SKM-1 treated with dmso at 0.1 percent for 144 hours (cell line): ENCODE results near the gene SYNDIG1.

Experiments used
- DNase-seq: peaks from one replicate; lab custom pipeline; 2025; ENCODE audit not compliant: unreplicated experiment; lab: John Stamatoyannopoulos, UW

The SYNDIG1 gene

DNA sequence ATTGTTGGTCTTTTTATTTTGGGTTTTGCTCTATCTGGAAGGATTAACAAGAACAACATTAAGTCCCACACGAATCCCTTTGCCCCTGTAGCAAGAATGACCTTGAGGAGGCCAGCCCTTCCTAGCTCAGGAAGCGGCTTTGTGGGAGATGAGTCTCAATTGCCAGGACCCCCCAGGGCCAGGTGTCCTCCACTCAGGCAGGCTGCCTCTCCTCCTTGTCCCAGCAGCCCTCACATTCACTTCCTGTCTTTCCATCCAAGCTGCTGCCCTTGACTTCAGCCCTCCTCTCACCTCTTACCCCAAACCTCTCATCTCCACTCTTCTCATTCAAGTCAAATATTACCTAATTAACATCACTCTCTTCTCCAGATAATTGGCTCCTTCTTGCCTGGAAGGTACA is 22.6 kb upstream of the SYNDIG1 start:
- no peak for DNase-seq

- DNase-seq = no peak
Measured at GRCh38 chr20:24448170-24448569, 21.3 kb upstream of the SYNDIG1 start.

DNA sequence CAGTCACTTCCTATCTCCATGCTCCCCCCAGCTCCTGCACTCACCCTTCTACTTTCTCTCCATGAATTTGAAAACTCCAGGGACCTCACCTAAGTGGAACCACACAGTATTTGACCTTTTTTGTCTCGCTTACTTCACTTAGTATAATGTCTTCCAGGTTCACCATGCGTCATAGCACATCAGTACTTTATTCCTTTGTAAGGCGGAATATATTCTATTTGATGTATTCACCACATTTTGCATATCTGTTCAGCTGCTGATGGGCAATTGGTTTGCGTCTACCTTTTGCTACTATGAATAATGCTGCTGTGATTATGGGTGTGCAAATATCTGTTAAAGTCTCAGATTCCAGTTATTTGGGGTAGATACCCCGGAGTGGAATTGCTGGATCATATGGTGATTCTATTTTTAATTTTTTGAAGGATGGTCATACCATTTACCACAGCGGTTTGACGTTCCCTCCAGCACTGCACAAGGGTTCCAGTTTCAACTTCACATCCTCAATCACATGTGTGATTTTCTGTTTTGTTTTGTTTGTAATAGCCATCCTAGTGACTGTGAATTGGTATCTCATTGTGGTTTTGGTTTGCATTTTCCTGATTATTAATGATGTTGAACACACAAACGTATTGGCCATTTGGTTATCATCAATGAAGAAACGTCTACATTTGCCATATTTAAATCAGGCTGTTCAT is 20.3 kb upstream of the SYNDIG1 start:
- no peak for DNase-seq

DNA sequence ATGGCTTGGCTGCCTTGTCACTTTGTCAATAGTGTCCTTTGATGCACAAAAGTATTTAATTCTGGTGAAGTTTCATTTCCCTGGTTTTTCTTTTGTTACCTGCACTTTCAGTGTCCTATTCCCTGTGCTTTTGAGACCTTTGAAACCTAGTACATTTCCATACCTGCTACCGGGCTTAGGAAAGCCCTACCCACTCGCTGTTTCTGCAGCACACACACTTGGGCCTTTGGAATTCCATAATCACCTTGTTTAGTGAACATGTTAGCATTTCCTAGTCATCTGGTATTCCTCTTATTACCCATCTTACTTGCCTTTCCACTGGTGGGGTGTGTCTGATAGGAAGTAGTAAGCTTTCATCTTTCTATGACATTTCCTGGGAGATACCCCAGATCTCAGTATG is 19.3 kb upstream of the SYNDIG1 start:
- DNase-seq = no peak

DNA sequence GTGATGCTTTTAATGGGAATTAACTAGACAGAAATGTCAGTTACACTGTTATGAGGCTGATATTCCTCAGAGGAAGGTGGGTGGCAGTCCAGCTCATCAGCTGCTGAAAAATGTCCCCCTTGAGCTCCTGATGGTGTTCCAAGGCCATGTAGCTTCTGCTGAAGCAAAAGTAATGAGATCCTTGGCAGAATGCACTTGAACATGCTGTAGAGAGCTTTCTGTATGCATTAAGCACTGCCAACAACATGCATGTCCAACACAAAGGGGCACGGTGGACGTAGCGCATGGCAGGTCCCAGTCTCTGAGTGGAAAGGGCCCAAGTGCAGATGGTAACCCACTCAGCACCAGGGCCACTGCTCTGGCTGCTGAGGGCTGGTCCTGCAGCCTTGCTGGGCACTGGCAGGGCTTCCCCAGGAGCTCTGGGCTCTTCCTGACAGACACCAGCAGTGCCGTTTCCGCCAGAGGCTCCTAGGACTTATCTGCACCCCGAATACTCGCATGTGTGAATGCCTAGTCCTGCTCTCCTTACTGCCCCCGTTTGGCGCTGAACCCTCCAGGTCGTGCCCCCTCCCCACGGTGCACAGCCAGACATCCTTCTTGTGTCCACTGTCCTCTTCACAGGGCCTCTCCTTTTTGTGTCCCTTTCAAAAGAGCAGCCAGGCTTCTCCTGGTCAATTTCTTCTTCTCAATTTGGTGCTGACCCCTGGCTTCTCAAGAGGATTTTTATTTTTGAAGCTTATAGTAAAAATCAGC is 18.6 kb upstream of the SYNDIG1 start:
- no peak for DNase-seq

DNA sequence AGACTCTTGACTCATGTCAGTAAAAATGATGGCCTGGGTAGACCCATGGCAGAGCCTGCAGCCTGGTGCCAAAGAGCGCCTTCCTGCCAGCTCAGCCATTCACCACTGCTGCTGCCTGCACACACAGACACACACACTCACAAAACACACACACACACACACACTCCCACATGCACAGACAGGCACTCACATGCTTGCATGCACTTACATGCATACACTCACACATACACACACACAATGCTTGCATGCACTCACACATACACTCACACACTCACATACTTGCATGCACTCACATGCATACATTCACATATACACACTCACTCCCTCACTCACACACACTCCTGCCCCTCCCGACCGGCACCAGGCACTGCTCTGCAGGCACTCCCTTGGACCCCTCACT is 18.0 kb upstream of the SYNDIG1 start:
- DNase-seq = no peak

DNA sequence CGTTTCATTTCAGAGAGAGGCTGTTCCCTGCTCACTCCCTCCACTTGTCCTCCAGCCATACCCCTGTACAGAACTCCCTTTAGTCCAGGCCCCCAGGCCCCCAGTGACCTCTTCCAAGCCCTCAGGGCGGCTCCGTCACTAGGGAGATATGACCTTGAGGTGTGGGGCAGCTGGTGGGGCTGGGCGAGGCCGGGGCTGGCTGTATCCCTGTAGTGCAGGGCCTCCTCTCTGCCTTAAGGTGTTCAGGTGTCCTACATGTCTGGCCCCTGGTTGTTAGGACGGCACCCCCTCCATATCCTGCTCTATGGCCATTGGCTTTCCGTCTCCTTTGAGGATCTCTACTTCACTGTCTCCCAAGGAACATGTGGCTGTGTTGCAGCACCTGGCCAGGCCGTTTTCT is 17.4 kb upstream of the SYNDIG1 start:
- no peak for DNase-seq

GRCh38 chr20:24452498-24453127 is 16.8 kb upstream of the SYNDIG1 start:
- no peak for DNase-seq

GRCh38 chr20:24453869-24454268 is 15.6 kb upstream of the SYNDIG1 start:
- DNase-seq = no peak

GRCh38 chr20:24455081-24455480 is 14.3 kb upstream of the SYNDIG1 start:
- DNase-seq = no peak

GRCh38 chr20:24456398-24456781 is 13.0 kb upstream of the SYNDIG1 start:
- DNase-seq = no peak

DNA sequence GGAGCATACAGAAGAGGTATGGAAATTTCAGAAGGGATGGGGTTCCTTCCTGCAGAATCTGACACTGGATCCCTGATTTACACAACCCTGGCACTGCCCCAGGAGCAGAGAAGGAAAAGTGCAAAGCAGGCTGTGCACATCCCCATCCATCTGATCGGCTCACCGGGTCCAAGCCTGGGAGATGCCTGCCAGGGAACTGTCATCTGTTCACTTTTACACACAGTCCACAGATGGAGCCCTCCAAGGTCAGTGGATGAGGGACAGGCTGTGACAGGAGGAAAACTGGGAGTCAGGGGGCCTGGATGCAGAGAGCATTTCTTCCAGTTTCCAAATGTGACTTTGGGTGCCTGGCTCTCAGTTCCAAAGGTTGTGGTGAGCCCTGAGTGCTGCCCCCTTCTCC is 11.0 kb upstream of the SYNDIG1 start:
- DNase-seq = no peak

GRCh38 chr20:24459733-24460132 is 9.7 kb upstream of the SYNDIG1 start:
- DNase-seq = no peak

- DNase-seq = no peak
Measured at GRCh38 chr20:24460712-24461111, 8.7 kb upstream of the SYNDIG1 start.

DNA sequence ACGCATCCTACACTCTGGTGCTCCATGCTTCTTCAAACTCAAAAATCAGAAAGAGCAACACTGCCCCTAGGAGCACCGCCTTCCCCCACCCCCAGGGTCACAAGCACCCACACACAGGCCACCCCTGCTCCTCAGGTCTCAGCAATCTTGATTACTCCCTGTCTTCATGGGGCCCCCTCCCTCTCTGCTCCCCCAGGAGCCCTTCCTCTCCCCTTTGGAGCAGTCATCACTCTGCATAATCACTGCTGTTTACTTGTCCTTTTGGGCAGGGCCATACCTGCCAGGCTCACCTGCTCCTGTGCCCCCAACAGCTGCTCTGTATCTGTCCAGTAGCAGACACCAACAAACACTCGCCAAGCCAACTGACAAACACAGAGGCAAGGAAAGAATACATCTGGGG is 7.6 kb upstream of the SYNDIG1 start:
- no peak for DNase-seq

- no peak for DNase-seq
Measured at GRCh38 chr20:24462460-24463010, 6.9 kb upstream of the SYNDIG1 start.

DNA sequence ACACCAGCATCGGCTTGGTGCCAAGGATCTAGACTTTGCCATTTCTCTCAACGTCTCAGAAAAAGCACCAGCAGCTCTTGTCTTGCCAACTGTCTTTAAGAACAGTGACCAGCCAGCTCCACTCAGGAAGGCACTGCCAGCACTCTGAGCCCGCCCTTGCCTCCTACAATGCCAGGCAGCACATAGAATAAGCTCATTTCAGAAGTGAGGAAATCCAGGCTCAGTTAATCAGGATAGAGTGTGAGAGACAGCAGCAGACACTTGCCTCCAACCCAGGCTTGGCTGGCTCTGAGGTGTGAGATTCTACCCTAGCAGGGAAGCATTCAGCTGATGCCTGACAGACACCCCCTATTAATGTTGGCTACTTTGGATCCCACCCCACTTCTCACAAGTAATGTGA is 4.3 kb upstream of the SYNDIG1 start:
- no peak for DNase-seq

GRCh38 chr20:24465730-24466129 is 3.7 kb upstream of the SYNDIG1 start:
- DNase-seq = no peak

DNA sequence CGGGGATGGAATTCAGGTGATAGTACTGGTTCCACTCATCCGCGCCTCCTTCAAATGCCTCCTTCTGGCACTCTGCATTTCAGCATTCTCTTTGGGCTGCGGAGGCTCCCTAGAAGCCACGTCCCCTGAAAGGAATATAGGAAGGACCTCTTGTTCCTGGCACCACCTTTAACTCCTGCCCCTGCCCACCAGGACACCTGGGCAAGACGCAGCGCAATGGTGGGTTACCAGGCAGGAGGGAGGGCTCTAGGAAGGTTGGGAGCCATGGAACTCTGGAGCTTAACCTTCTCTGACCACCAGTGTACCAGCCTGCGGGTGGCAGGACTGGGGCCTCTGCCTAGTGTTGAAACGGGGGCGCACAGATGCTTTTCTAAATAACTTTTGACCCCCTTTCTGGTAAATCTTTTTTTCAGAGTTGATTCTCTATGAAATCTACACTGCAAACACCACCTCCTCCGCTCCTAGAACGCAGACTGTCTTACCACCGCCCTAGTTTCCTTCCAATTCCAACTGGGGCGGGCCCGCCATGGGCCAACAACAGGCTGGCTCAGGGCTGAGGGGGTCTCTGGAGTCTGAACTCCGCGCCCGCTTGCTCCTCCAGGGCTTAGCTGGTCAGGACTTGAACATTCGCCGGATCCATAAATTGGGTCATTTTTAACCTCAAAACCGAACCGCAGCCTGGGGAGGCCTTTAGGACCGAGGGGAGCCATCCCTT is 871 bp upstream of the SYNDIG1 start:
- DNase-seq = no peak

DNA sequence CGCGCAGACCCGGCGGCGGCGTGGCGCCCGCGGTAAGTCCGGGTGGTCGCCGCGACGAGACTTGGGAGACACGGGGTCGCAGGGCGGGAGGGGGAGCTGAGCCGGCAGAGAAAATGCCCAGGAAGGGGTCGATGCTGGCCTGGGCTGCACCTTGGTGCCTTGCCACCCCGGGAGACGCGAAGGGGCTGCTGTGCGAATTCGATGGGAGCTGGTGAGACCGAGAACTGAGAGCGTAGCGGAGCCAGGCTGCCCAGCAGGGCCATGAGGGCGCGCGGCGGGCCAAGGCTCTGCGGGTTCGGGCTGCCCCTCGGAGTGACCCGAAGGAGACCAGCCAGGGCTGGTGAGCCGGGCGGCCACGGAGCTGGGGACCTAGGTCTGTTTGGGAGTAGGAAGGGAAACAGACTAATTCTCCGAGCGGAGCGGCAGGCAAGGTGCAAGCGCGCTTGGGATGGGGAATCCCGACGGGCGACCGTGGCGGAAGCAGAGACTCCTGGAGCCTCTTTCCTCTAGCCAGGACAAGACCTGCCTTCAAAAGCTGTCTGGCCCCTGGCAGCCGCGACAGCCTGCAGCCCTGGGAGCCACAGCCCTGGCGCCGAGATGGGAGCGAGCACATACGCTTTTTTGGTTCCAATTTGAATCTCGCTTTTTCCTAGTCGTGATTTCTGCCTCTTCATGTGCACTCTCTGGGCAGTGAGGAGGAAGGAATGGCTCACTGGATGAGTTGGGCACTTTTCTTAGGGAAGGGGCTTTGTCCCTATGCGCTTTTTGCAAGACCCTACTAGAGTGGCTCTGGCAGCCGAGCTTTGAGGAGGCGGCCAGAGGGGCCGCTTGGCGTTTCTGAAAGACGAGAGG is 691 bp downstream of the SYNDIG1 start:
- no peak for DNase-seq
